Activated T-cell treated with anti-CD3 and anti-CD28 coated beads, Interleukin-2, amount 50 U/mL, for 24 hours (primary cell): ENCODE data around the gene TENT4A.

Experiments used
- DNase-seq: peaks from one replicate; pipeline ENCODE4 v3.0.0-alpha.2; 2020
- H3K27ac Mint-ChIP-seq: 2 replicates; pipeline ENCODE4 v1.8.0; 2020; ENCODE audit warnings: mild to moderate bottlenecking, mixed read lengths
- H3K27me3 Mint-ChIP-seq: 2 replicates; pipeline ENCODE4 v1.8.0; 2020; ENCODE audit warnings: mixed read lengths
- H3K36me3 Mint-ChIP-seq: 2 replicates; pipeline ENCODE4 v1.8.0; 2020; ENCODE audit warnings: low read depth, mixed read lengths
- H3K4me1 Mint-ChIP-seq: 2 replicates; pipeline ENCODE4 v1.8.0; 2020; ENCODE audit warnings: low read depth, mixed read lengths
- H3K4me3 Mint-ChIP-seq: 2 replicates; pipeline ENCODE4 v1.8.0; 2020; ENCODE audit warnings: mild to moderate bottlenecking, moderate library complexity, mixed read lengths
- H3K9me3 Mint-ChIP-seq: 2 replicates; pipeline ENCODE4 v1.8.0; 2020; ENCODE audit warnings: mixed read lengths

TENT4A gene

GRCh38 chr5:6718161-6718681, 5.0 kb downstream of the TENT4A start:
- Mint-ChIP-seq H3K27me3 (no peaks in the 10 kb centered on the region), H3K36me3 (peaks cover 68% of the 10 kb centered on the region), H3K4me3 (peak overlapping the region; percentile 27), H3K27ac (peak overlapping the region; percentile 26), H3K9me3 (no peaks in the 10 kb centered on the region), H3K4me1 (peaks cover 76% of the 10 kb centered on the region)
- DNase-seq, result no peak

DNA sequence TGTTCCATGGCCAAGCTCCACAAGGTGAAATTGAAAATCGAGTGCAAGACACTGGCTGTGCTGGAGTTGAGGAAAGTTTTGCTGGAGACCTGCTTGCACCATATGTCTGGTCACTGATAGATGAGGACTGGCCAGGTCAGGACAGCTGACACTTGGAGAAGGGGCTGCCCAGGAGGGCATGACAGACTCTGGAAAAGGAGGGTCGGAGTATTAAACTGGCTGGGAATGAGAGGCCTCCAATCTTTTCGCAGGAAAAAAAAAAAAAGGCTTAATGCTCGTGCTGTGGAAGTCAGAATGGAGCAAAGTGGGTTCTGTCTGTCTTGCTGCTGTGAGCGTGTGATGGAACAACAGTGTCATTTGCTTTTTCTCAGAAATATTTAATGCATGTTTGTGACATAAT, 5.5 kb downstream of the TENT4A start:
- H3K4me1 Mint-ChIP-seq, result peaks cover 81% of the 10 kb centered on the region
- DNase-seq, result no peak
- peaks cover 73% of the 10 kb centered on the region for H3K36me3 Mint-ChIP-seq
- H3K27me3 Mint-ChIP-seq, result no peaks in the 10 kb centered on the region
- peak overlapping the region; percentile 26 for H3K27ac Mint-ChIP-seq
- no peak overlapping the region for H3K4me3 Mint-ChIP-seq
- H3K9me3 Mint-ChIP-seq, result no peaks in the 10 kb centered on the region

DNA sequence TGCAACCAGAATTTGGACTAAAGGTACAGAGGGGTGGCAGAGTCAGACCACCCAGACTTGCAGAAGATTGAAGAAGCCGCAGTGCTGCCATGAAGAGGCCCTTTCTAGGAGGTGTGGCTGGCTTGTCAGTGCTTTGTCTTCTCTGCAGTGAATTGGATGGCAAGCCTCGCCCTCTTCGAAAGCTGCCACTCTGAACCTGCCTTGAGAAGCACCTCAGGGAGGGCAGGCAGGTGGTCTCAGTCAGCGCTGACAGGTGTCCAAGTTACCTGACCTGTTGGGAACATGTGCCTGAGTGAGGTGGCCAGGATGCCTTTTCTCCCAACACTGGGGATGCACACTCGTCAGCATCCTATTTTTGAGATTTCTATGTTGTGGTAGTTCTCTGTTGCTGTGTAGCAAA, 6.2 kb downstream of the TENT4A start:
- Mint-ChIP-seq H3K9me3 (no peaks in the 10 kb centered on the region), H3K36me3 (peaks cover 80% of the 10 kb centered on the region), H3K4me1 (peaks cover 88% of the 10 kb centered on the region), H3K27me3 (no peaks in the 10 kb centered on the region), H3K27ac (peak overlapping the region; percentile 50), H3K4me3 (no peak overlapping the region)
- no peak for DNase-seq

DNA sequence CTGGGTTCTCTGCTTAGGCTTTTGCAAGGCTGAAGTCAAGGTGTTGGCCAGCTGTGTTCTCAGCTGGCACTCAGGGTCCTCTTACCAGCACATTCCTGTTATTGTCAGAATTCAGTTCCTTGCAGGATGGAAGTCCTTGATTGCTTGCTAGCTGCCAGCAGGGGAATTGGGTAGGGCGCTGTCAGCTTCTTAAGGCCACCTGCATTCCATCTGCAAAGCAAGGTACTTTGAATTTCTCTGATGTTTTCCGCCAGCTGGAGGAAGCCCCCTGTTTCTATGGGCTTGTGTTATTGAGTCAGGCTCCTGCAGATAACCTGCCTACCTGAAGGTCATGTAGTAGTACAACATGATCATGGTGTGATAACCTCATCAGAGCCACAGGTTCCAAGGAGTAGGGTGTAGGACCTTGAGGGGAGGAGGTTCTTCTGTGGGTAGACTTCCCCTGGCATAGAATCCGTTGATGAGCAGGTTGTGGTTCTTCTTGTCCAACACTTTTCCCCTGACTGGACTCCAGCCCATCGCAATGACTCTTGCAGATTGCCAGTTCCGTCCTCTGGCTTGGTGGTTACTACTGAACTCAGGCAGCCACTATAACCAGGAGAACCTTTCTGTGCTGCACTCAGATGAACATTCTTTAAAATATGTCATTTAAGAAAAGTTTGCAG, 6.8 kb downstream of the TENT4A start:
- H3K9me3 Mint-ChIP-seq, result no peaks in the 10 kb centered on the region
- peaks cover 93% of the 10 kb centered on the region for H3K4me1 Mint-ChIP-seq
- peak overlapping the region; percentile 50 for H3K27ac Mint-ChIP-seq
- no peak overlapping the region for H3K4me3 Mint-ChIP-seq
- peaks cover 83% of the 10 kb centered on the region for H3K36me3 Mint-ChIP-seq
- DNase-seq, result no peak
- no peaks in the 10 kb centered on the region for H3K27me3 Mint-ChIP-seq

GRCh38 chr5:6720561-6720921, 7.3 kb downstream of the TENT4A start:
- Mint-ChIP-seq H3K27ac (no peak overlapping the region), H3K4me3 (no peak overlapping the region), H3K36me3 (peaks cover 82% of the 10 kb centered on the region), H3K4me1 (peaks cover 94% of the 10 kb centered on the region), H3K9me3 (no peaks in the 10 kb centered on the region), H3K27me3 (no peaks in the 10 kb centered on the region)
- no peak for DNase-seq

GRCh38 chr5:6721442-6721841, 8.2 kb downstream of the TENT4A start:
- H3K4me1 Mint-ChIP-seq, result peaks cover 94% of the 10 kb centered on the region
- no peaks in the 10 kb centered on the region for H3K9me3 Mint-ChIP-seq
- no peak for DNase-seq
- peak overlapping the region; percentile 84 for H3K27ac Mint-ChIP-seq
- H3K36me3 Mint-ChIP-seq, result peaks cover 82% of the 10 kb centered on the region
- peak overlapping the region; percentile 58 for H3K4me3 Mint-ChIP-seq
- H3K27me3 Mint-ChIP-seq, result no peaks in the 10 kb centered on the region

GRCh38 chr5:6722015-6722414, 8.8 kb downstream of the TENT4A start:
- DNase-seq, result no peak
- peak overlapping the region; percentile 84 for H3K27ac Mint-ChIP-seq
- no peaks in the 10 kb centered on the region for H3K9me3 Mint-ChIP-seq
- peaks cover 94% of the 10 kb centered on the region for H3K4me1 Mint-ChIP-seq
- peaks cover 81% of the 10 kb centered on the region for H3K36me3 Mint-ChIP-seq
- peak overlapping the region; percentile 58 for H3K4me3 Mint-ChIP-seq
- no peaks in the 10 kb centered on the region for H3K27me3 Mint-ChIP-seq

GRCh38 chr5:6723122-6723815, 10.0 kb downstream of the TENT4A start:
- Mint-ChIP-seq H3K4me1 (peaks cover 94% of the 10 kb centered on the region), H3K4me3 (no peak overlapping the region), H3K27ac (peak overlapping the region; percentile 58), H3K9me3 (no peaks in the 10 kb centered on the region), H3K27me3 (no peaks in the 10 kb centered on the region), H3K36me3 (peaks cover 72% of the 10 kb centered on the region)
- DNase-seq, result no peak

DNA sequence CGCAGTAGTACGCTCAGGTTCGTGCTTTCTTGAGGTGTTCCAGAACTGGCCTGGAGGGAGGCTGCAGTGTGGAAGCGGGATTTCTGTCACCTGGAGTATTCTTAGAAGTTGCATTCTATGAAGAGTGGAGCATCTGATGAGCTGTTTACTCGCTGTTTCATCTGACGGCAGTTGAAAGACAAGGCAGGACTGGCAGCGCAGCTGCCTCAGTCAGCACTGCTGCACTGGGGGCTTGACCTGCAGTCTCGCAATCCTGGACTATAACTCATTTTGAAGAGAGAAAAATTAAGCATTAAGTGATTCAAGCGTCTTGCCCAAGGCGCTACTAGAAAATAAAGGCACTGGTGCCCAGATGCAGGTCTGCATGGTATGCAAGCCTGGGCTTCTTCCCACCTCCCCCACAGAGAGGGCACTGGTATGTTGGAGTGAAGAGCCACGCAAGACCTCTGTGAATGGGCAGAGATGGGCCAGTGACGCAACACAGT, 10.6 kb downstream of the TENT4A start:
- DNase-seq, result no peak
- Mint-ChIP-seq H3K27me3 (no peaks in the 10 kb centered on the region), H3K4me1 (peaks cover 93% of the 10 kb centered on the region), H3K4me3 (no peak overlapping the region), H3K9me3 (no peaks in the 10 kb centered on the region), H3K36me3 (peaks cover 69% of the 10 kb centered on the region), H3K27ac (peak overlapping the region; percentile 58)

- no peaks in the 10 kb centered on the region for H3K9me3 Mint-ChIP-seq
- H3K36me3 Mint-ChIP-seq, result peaks cover 69% of the 10 kb centered on the region
- H3K27me3 Mint-ChIP-seq, result no peaks in the 10 kb centered on the region
- peaks cover 94% of the 10 kb centered on the region for H3K4me1 Mint-ChIP-seq
- DNase-seq, result no peak
- H3K27ac Mint-ChIP-seq, result peak overlapping the region; percentile 42
- H3K4me3 Mint-ChIP-seq, result no peak overlapping the region
These were observed 11.2 kb downstream of the TENT4A start for GRCh38 chr5:6724321-6724929.

DNA sequence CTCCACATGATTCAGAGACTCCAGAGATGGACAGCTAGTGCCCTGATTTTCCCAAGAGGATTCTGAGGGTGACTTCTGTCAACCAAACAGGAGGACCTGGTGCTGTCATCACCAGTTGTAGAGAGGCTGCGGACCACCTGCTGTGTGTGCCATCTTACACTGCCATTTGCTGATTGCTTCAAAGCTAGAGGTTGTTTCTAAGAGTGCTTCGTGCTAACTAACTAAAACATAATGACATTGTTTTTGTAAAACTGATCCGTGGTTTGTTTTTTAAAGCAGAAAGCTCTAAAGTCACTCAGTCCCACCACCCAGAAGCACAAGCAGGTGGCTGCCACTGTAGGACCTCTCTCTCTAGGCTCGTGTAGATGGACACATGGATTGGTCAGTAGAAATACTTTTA, 12.2 kb downstream of the TENT4A start:
- Mint-ChIP-seq H3K4me1 (peaks cover 94% of the 10 kb centered on the region), H3K27ac (peak overlapping the region; percentile 44)

DNA sequence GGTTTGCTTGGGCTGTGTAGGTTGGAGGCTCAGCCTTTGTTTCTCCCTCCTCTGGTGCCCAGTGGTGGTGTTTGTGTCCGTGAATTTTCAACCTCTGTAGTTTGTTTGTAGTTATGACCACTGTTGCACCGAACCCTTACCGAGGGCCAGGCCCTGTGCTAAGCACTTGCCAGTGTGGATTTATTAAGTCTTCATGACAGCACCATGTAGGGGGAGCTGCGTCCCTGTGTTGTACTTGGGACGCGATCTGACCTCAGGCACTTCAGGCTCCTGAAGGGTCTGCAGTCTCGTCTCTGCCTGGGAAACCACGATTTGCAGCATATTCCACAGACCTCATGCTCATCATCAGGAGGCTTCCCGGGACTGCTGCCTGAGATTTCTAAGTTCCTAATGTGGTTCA, 12.8 kb downstream of the TENT4A start:
- peaks cover 66% of the 10 kb centered on the region for H3K36me3 Mint-ChIP-seq
- no peaks in the 10 kb centered on the region for H3K9me3 Mint-ChIP-seq
- H3K27ac Mint-ChIP-seq, result peak overlapping the region; percentile 44
- no peaks in the 10 kb centered on the region for H3K27me3 Mint-ChIP-seq
- H3K4me3 Mint-ChIP-seq, result no peak overlapping the region
- H3K4me1 Mint-ChIP-seq, result peaks cover 93% of the 10 kb centered on the region
- DNase-seq, result no peak

More for the DNA sequence above, 12.2 kb downstream of the TENT4A start:
- Mint-ChIP-seq H3K9me3 (no peaks in the 10 kb centered on the region), H3K27me3 (no peaks in the 10 kb centered on the region), H3K4me3 (no peak overlapping the region), H3K36me3 (peaks cover 66% of the 10 kb centered on the region)
- no peak for DNase-seq

GRCh38 chr5:6727231-6727630, 14.0 kb downstream of the TENT4A start:
- Mint-ChIP-seq H3K4me3 (no peak overlapping the region), H3K4me1 (peaks cover 93% of the 10 kb centered on the region), H3K9me3 (no peaks in the 10 kb centered on the region), H3K27ac (peak overlapping the region; percentile 85), H3K27me3 (no peaks in the 10 kb centered on the region), H3K36me3 (peaks cover 71% of the 10 kb centered on the region)
- no peak for DNase-seq

GRCh38 chr5:6728011-6728794, 15.0 kb downstream of the TENT4A start:
- Mint-ChIP-seq H3K27me3 (no peaks in the 10 kb centered on the region), H3K4me1 (peaks cover 94% of the 10 kb centered on the region), H3K4me3 (no peak overlapping the region), H3K36me3 (peaks cover 76% of the 10 kb centered on the region), H3K9me3 (no peaks in the 10 kb centered on the region), H3K27ac (peak overlapping the region; percentile 85)
- no peak for DNase-seq
